Endothelial cell of umbilical vein (primary cell): ENCODE results near the gene NPLOC4. TPM values are rescaled to one million over a fixed set of nuclear protein-coding genes. Genes with fewer than 3 reads are reported as not detected.

Experiments used
- BruUV-seq: library from RNA; stranded (reverse); fragments of 400-500 nt; replicated peaks from 2 replicates; lab custom pipeline; 2021; lab: Mats Ljungman, UMichigan
- CTCF ChIA-PET: fragments of 300-600, 350-600 bp; sonication (Branson Sonifier 250); formaldehyde crosslinking; loops from one replicate; lab custom pipeline; 2021; ENCODE audit warnings: antibody characterized with exemption, inconsistent platforms; lab: Charles Lee
- POLR2A ChIA-PET: fragments of 300-600, 350-600 bp; sonication (Branson Sonifier 250); formaldehyde crosslinking; loops from one replicate; lab custom pipeline; 2021; ENCODE audit warnings: antibody characterized with exemption, inconsistent platforms; lab: Charles Lee
- DNase-seq: peaks from one replicate; pipeline ENCODE4 v3.0.0-alpha.2; 2011; ENCODE audit warnings: low read depth, low spot score
- FAIRE-seq: peaks from 2 replicates; lab custom pipeline; 2011; peaks lifted over from hg19 to GRCh38; lab: Jason Lieb, UNC
- H2AFZ ChIP-seq: 2 replicates; pipeline ENCODE4 v1.6.0; 2012; ENCODE audit warnings: low read depth, low read length, control low read depth, inconsistent platforms
- H3K27ac ChIP-seq: 2 replicates; pipeline ENCODE4 v1.5.1; 2011; ENCODE audit warnings: low read depth, mild to moderate bottlenecking, control low read depth, low read length, moderate library complexity; ENCODE audit not compliant: insufficient read depth
- H3K27me3 ChIP-seq, 2 experiments: 2 replicates each; pipeline versions ENCODE4 v1.6.0 to v1.6.1; 2011; ENCODE audit warnings: low read length in 2 of 2, mixed read lengths in 1 of 2; ENCODE audit not compliant: control insufficient read depth in 2 of 2, insufficient read depth in 2 of 2
- H3K36me3 ChIP-seq, 2 experiments: 2 replicates in 1 of 2; 3 replicates in 1 of 2; pipeline ENCODE4 v1.5.1; 2011; ENCODE audit warnings: low read length in 2 of 2, mild to moderate bottlenecking in 1 of 2, moderate library complexity in 1 of 2; ENCODE audit not compliant: control insufficient read depth in 2 of 2, insufficient read depth in 2 of 2; ENCODE audit errors: extremely low read depth in 1 of 2
- H3K4me1 ChIP-seq: 3 replicates; pipeline ENCODE4 v1.5.1; 2011; ENCODE audit warnings: mild to moderate bottlenecking, low read length; ENCODE audit not compliant: control insufficient read depth, insufficient read depth; ENCODE audit errors: extremely low read depth
- H3K4me2 ChIP-seq: 2 replicates; pipeline ENCODE4 v1.6.1; 2011; ENCODE audit warnings: low read length, control low read depth, mixed read lengths; ENCODE audit not compliant: insufficient read depth
- H3K4me3 ChIP-seq, 3 experiments: fragments of 200-600 bp in 1 of 3; sonication (generic), shearing (Covaris generic) in 1 of 3; replicated peaks in 1 of 3; 2 replicates each; pipeline ENCODE4 v1.5.1; 2011 to 2016; ENCODE audit warnings: control low read depth in 3 of 3, low read length in 3 of 3, mild to moderate bottlenecking in 2 of 3, inconsistent platforms in 1 of 3, low read depth in 1 of 3, moderate library complexity in 1 of 3; ENCODE audit not compliant: insufficient read depth in 1 of 3
- H3K79me2 ChIP-seq: 2 replicates; pipeline ENCODE4 v1.6.0; 2012; ENCODE audit warnings: low read length, inconsistent platforms; ENCODE audit not compliant: control insufficient read depth, insufficient read depth
- H3K9ac ChIP-seq: replicated peaks from 2 replicates; pipeline ENCODE3; 2011; ENCODE audit warnings: low read length, control low read depth; ENCODE audit not compliant: insufficient read depth; ENCODE audit errors: extremely low read depth
- H3K9me1 ChIP-seq: replicated peaks from 3 replicates; pipeline ENCODE4 v1.6.0; 2011; ENCODE audit warnings: mild to moderate bottlenecking, low read length; ENCODE audit not compliant: control insufficient read depth, insufficient read depth; ENCODE audit errors: extremely low read depth
- H3K9me3 ChIP-seq: replicated peaks from 2 replicates; pipeline ENCODE4 v1.5.1; 2012; ENCODE audit warnings: low read length, inconsistent platforms; ENCODE audit not compliant: control insufficient read depth, insufficient read depth
- H4K20me1 ChIP-seq: replicated peaks from 2 replicates; pipeline ENCODE3; 2011; ENCODE audit warnings: mild to moderate bottlenecking, low read length; ENCODE audit not compliant: control insufficient read depth, insufficient read depth; ENCODE audit errors: extremely low read depth
- CTCF ChIP-seq, 2 donors: IDR thresholded peaks; 1 replicate in 1 of 2; 2 replicates in 1 of 2; pipeline ENCODE4 v1.5.1; 2011; ENCODE audit warnings: low read length in 2 of 2, mild to moderate bottlenecking in 2 of 2, moderate library complexity in 2 of 2, control low read depth in 1 of 2, inconsistent platforms in 1 of 2, low read depth in 1 of 2; ENCODE audit not compliant: insufficient read depth in 1 of 2; ENCODE audit errors: extremely low read depth in 1 of 2
- EZH2 ChIP-seq: IDR thresholded peaks from 2 replicates; pipeline ENCODE4 v1.6.1; 2012; ENCODE audit warnings: borderline replicate concordance, low read depth, mild to moderate bottlenecking, moderate library complexity, low read length, inconsistent platforms; ENCODE audit not compliant: severe bottlenecking
- FOS ChIP-seq: IDR thresholded peaks from 2 replicates; pipeline ENCODE4 v1.6.1; 2011; ENCODE audit warnings: mild to moderate bottlenecking, low read length, moderate library complexity, borderline replicate concordance; ENCODE audit not compliant: insufficient read depth
- GATA2 ChIP-seq: IDR thresholded peaks from 2 replicates; pipeline ENCODE4 v1.7.0; 2011; ENCODE audit warnings: low read depth, mild to moderate bottlenecking, moderate library complexity, mixed read lengths, low read length; ENCODE audit not compliant: insufficient read length, insufficient read depth
- JUN ChIP-seq: IDR thresholded peaks from 2 replicates; pipeline ENCODE4 v1.6.1; 2011; ENCODE audit warnings: borderline replicate concordance, low read depth; ENCODE audit not compliant: insufficient read length, insufficient read depth
- MAX ChIP-seq: IDR thresholded peaks from 2 replicates; pipeline ENCODE4 v1.6.1; 2011; ENCODE audit not compliant: insufficient read depth, insufficient read length
- MYC ChIP-seq: IDR thresholded peaks from one replicate; pipeline ENCODE4 v1.6.1; 2011; ENCODE audit warnings: mild to moderate bottlenecking, low read depth, low read length
- POLR2A ChIP-seq: IDR thresholded peaks from 2 replicates; pipeline ENCODE4 v1.6.1; 2012; ENCODE audit warnings: low read depth, mild to moderate bottlenecking, control low read depth, low read length
- POLR2AphosphoS5 ChIP-seq: IDR thresholded peaks from 2 replicates; pipeline ENCODE4 v1.6.1; 2012; ENCODE audit warnings: low read depth, mild to moderate bottlenecking, control low read depth, low read length, moderate library complexity; ENCODE audit not compliant: insufficient read depth
- dilution Hi-C: fragments of 300-500 bp; cut with MboI; formaldehyde crosslinking; loops from one replicate; pipeline ENCODE4 v1.15.0; 2019; ENCODE audit warnings: low sequenced_read_pairs; ENCODE audit not compliant: extremely low pct_ligation_motif_present
- intact Hi-C: fragments of 100-400 bp; cut with micrococcal nuclease; formaldehyde crosslinking; loops from one replicate; pipeline ENCODE4 v1.10.0; 2022
- polyA plus RNA-seq, 4 experiments: library from polyadenylated mRNA; depleted of rRNA in 3 of 4; stranded (reverse) in 3 of 4; unstranded in 1 of 4; fragments of >200 nt; gene quantifications; 2 replicates each; pipeline versions ENCODE4 v1.2.1 to v1.2.3, GENCODE V29; 2011 to 2012; ENCODE audit warnings: missing spikeins in 1 of 4
- total RNA-seq: library from RNA; stranded (reverse); gene quantifications from 2 replicates; pipeline ENCODE4 v1.2.3, GENCODE V29; 2021

The NPLOC4 gene
- total and polyA plus RNA-seq, 2 donors (not counting 3 experiments of a cell fraction or from before 2014, with no cell fraction given), result 150 to 175 TPM

- intact Hi-C loops (no loop called here), dilution Hi-C loops (no loop called here)
- BruUV-seq, result no TSS peak
- Histone ChIP-seq H3K4me3 (no peak overlapping the region), H3K27ac (no peak overlapping the region), H3K9me3 (no peaks in the 10 kb centered on the region), H3K4me1 (peaks cover 38% of the 10 kb centered on the region), H3K9ac (no peak overlapping the region), H4K20me1 (no peaks in the 10 kb centered on the region), H3K9me1 (no peaks in the 10 kb centered on the region), H3K4me2 (no peak overlapping the region), H3K36me3 (peaks cover 14 to 26% of the 10 kb centered on the region in 2 experiments), H2AFZ (no peak overlapping the region), H3K79me2 (peaks cover 49% of the 10 kb centered on the region), H3K27me3 (no peaks in the 10 kb centered on the region)
- FAIRE-seq (no peak), DNase-seq (no peak)
- POLR2A ChIA-PET, result interaction anchor here (0.6 to 1.4 kb wide), 3 partner anchors 12 to 183 kb away, joined by 3 to 4 read pairs (median 4); partner anchors contain the start of gene BAHCC1
- TF ChIP-seq MAX, result no peak
- no peak for TF ChIP-seq FOS
- no peak for TF ChIP-seq POLR2AphosphoS5
- TF ChIP-seq EZH2, result no peak
- no peak for TF ChIP-seq POLR2A
- no peak for TF ChIP-seq GATA2
- TF ChIP-seq CTCF (IDR thresholded peaks at IDR 0.05; ENCODE audit: extremely low read depth in 1 of 2, insufficient read depth in 1 of 2, low read depth in 1 of 2, low read length in 2 of 2), result no peak
- TF ChIP-seq JUN, result no peak
- TF ChIP-seq MYC, result no peak
- CTCF ChIA-PET, result interaction anchor here (0.7 to 2.7 kb wide), 6 partner anchors 11 to 125 kb away, joined by 3 to 18 read pairs (median 3); partner anchors contain the start of gene MRPL12
Observed at GRCh38 chr17:81578561-81579225, 58.2 kb downstream of the NPLOC4 start.
